Adrenal gland (tissue), 19 donors: Measurements from ENCODE around the gene SLC29A3. TPM values are rescaled to one million over a fixed set of nuclear protein-coding genes. Genes with fewer than 3 reads are reported as not detected.

ENCODE experiments used
- DNase-seq, 7 donors: peaks; one replicate each; pipeline ENCODE4 v3.0.0-alpha.2; 2019 to 2020
- H3K27ac ChIP-seq, 5 donors: fragments of 200-600 bp; sonication (generic) in 4 of 5; 1 replicate in 3 of 5; 2 replicates in 2 of 5; pipeline versions ENCODE4 v1.5.1 to v1.8.0; 2016 to 2020; ENCODE audit warnings: mild to moderate bottlenecking in 1 of 5
- H3K27me3 ChIP-seq: fragments of 200-600 bp; 2 replicates; pipeline ENCODE4 v1.8.0; 2021
- H3K36me3 ChIP-seq, 2 donors: fragments of 200-600 bp; replicated peaks in 1 of 2; 1 replicate in 1 of 2; 2 replicates in 1 of 2; pipeline versions ENCODE4 v1.5.1 to v1.8.0; 2018 to 2022
- H3K4me1 ChIP-seq, 2 donors: fragments of 200-600 bp; replicated peaks in 1 of 2; 1 replicate in 1 of 2; 2 replicates in 1 of 2; pipeline versions ENCODE4 v1.5.1 to v1.8.0; 2018 to 2021
- H3K4me3 ChIP-seq, 4 donors: fragments of 200-600 bp; sonication (generic) in 3 of 4; one replicate each; pipeline ENCODE4 v1.5.1; 2016 to 2018
- H3K9me3 ChIP-seq, 3 donors: fragments of 200-600 bp; sonication (generic) in 1 of 3; replicated peaks in 1 of 3; 1 replicate in 2 of 3; 2 replicates in 1 of 3; pipeline versions ENCODE4 v1.5.1 to v1.8.0; 2016 to 2021
- POLR2A ChIP-seq, 2 donors: fragments of 450-650 bp; IDR thresholded peaks; one replicate each; pipeline ENCODE4 v1.6.1; 2017; ENCODE audit warnings: antibody characterized with exemption in 2 of 2, mild to moderate bottlenecking in 2 of 2, moderate library complexity in 1 of 2
- WGBS, 4 donors: extraction: QIAGEN DNeasy Blood & Tissue Kit in 2 of 4; methylation state at CpG; one replicate each; pipeline versions ENCODE4 v1.1.5 to v1.1.7; 2013 to 2017; 5-methylcytosine and 5-hydroxymethylcytosine counted together
- intact Hi-C, 2 donors: fragments of 100-400 bp; cut with DNase I; formaldehyde crosslinking; loops; one replicate each; pipeline versions ENCODE4 v1.14.1 to v1.15.0; 2022 to 2023
- long read RNA-seq, 10 donors: library from polyadenylated mRNA in 3 of 10; unstranded in 2 of 10; stranded (forward) in 1 of 10; transcript quantifications; one replicate each; pipeline ENCODE4 v2.0.0 and lab custom pipeline, GENCODE V29; 2021 to 2026
- polyA plus RNA-seq, 3 donors: library from polyadenylated mRNA; stranded (reverse); fragments of 200-250 nt in 2 of 3; fragments of 350-450 nt in 1 of 3; fragmentation: Illumina TruSeq in 1 of 3; extraction: RNeasy Lipid Tissue Mini Kit (QIAGEN cat#74804) in 1 of 3; gene quantifications; one replicate each; pipeline ENCODE4 v1.2.3, GENCODE V29; 2013 to 2014
- total RNA-seq, 9 donors: library from RNA; depleted of rRNA in 4 of 9; stranded (reverse); fragments of >200 nt in 4 of 9; fragments of 120-200 nt in 1 of 9; fragmentation: NEBNext Ultra II Directional in 1 of 9; extraction: Animal tissue kit (Norgen Biotek cat#: 25700) in 1 of 9; gene quantifications; one replicate each; pipeline versions ENCODE4 v1.1.0 to v1.2.4, GENCODE V29; 2013 to 2023
- TF ChIP-seq, protein P1 (sequence below), 6 experiments: fragments of 450-650 bp in 4 of 6; fragments of 200-600 bp in 2 of 6; sonication (generic) in 1 of 6; IDR thresholded peaks; 1 replicate in 5 of 6; 2 replicates in 1 of 6; pipeline versions ENCODE4 v1.5.1 to v1.8.0; 2016 to 2021; ENCODE audit warnings: antibody characterized with exemption in 6 of 6, mild to moderate bottlenecking in 2 of 6, moderate library complexity in 1 of 6
- donor health status: healthy with polysubstance abuse.
- donor health status: Bipolar disorder and iron deficiency.
- donor health status: DM: yes; HTN: yes; CAD: no.
- donor health status: DM: no; HTN: no; CAD: no.
- donor health status: DM: no; HTN: no; CAD: no.
- donor health status: DM: yes; HTN: yes; CAD: no.

SLC29A3 gene
- total RNA-seq (10 to 100 TPM in 1 of 9 donors, 1 to 10 TPM in 8; 1.4 to 19.0 (median 3.9) TPM), polyA plus RNA-seq (1 to 10 TPM; 2.2 to 4.0 (median 3.1) TPM)
- long read RNA-seq, donor 1, result 0 reads
- long read RNA-seq, donor 2, partial matches to known transcripts, result 0 of 2 reads
- long read RNA-seq, donor 2, other reads (novel, unspliced or antisense), result 0 of 2 reads
- long read RNA-seq, donor 3, partial matches to known transcripts, result 0 of 1 reads
- long read RNA-seq, donor 3, other reads (novel, unspliced or antisense), result 0 of 1 reads
- long read RNA-seq, donor 4, partial matches to known transcripts, result 2 of 6 reads
- long read RNA-seq, donor 4, other reads (novel, unspliced or antisense), result 0 of 6 reads
- long read RNA-seq, donor 5, transcript SLC29A3-205 (6 exons, 2,262 nt), result major isoform, 6 of 11 reads
- long read RNA-seq, donor 5, partial matches to known transcripts, result 2 of 11 reads
- long read RNA-seq, donor 5, other reads (novel, unspliced or antisense), result 3 of 11 reads
- long read RNA-seq, donor 6, partial matches to known transcripts, result 0 of 5 reads
- long read RNA-seq, donor 6, other reads (novel, unspliced or antisense), result 3 of 5 reads
- long read RNA-seq, donor 7, partial matches to known transcripts, result 0 of 1 reads
- long read RNA-seq, donor 7, other reads (novel, unspliced or antisense), result 0 of 1 reads
- long read RNA-seq, donor 8, partial matches to known transcripts, result 0 of 1 reads
- long read RNA-seq, donor 8, other reads (novel, unspliced or antisense), result 0 of 1 reads
- long read RNA-seq, donor 9, result 0 reads
- long read RNA-seq, donor 10, partial matches to known transcripts, result 0 of 1 reads
- long read RNA-seq, donor 10, other reads (novel, unspliced or antisense), result 0 of 1 reads

DNA sequence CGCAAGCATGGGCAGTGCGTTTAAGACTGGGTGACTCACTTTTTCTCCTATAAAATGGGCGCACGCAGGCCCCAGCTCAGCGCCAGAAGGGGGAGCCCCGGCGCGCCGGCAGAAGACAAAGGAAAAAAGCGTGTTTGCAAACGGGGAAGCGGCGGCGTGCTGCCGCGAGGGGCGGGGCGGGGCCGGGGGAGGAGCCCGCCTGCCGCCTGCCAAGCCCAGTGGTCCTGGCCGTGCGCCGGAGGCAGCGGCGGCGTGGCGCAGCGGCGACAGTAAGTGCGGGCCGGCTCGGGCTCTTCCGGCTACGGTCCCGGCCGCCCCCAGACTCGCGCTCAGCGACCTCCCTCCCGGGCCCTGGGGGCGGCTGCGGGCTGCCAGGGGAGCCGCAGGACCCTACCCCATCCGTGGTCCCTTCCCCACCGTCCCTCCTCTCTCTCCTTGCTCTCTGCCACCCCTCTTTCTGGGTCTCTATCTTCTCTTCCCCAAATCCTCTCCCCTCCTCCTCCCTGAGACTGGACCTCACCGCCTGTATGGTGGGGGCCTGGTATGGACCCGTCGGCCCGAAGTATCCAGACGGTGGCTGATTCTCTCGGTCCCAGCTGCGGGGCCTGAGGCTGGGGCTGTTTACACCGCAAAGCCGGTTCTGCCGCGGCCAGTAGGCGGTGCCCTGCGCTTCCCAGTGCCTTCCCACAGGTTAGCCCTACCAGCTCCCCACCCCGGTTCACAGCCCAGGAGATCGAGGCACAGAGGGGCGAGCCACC lies at the start of gene SLC29A3:
Gene SLC29A3, plus strand, starts transcription at position 218 of the 758 bp plus-strand sequence. Its CDS starts 51 bp downstream, at position 269.
- peak; percentile 74 to 85 (median 80) for DNase-seq
- Histone ChIP-seq H3K27me3 (no peaks in the 10 kb centered on the region), H3K27ac (peak within 1 kb of the TSS in 3 of 5 donors; percentile 20 to 65 (median 50)), H3K9me3 (no peaks in the 10 kb centered on the region), H3K4me1 (peaks cover 0 to 14% of the 10 kb centered on the region in 2 donors), H3K4me3 (peak within 1 kb of the TSS in 3 of 4 donors; percentile 52 to 84 (median 65)), H3K36me3 (no peaks in the 10 kb centered on the region)
- peak; percentile 26 to 75 for TF ChIP-seq POLR2A (IDR thresholded peaks at IDR 0.05)
- TF ChIP-seq, protein P1, sequence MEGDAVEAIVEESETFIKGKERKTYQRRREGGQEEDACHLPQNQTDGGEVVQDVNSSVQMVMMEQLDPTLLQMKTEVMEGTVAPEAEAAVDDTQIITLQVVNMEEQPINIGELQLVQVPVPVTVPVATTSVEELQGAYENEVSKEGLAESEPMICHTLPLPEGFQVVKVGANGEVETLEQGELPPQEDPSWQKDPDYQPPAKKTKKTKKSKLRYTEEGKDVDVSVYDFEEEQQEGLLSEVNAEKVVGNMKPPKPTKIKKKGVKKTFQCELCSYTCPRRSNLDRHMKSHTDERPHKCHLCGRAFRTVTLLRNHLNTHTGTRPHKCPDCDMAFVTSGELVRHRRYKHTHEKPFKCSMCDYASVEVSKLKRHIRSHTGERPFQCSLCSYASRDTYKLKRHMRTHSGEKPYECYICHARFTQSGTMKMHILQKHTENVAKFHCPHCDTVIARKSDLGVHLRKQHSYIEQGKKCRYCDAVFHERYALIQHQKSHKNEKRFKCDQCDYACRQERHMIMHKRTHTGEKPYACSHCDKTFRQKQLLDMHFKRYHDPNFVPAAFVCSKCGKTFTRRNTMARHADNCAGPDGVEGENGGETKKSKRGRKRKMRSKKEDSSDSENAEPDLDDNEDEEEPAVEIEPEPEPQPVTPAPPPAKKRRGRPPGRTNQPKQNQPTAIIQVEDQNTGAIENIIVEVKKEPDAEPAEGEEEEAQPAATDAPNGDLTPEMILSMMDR (IDR thresholded peaks at IDR 0.05), result peak; percentile 37 to 69 (median 60)
- 0 to 3% (median 1%) methylated on average over 9 to 62 of the region's 62 CpGs for WGBS, 4 donors
- intact Hi-C loops, result loop anchor here (5.0 to 10.0 kb wide), 5 partner anchors 63 to 386 kb away; no protein-coding TSS in a partner anchor

DNA sequence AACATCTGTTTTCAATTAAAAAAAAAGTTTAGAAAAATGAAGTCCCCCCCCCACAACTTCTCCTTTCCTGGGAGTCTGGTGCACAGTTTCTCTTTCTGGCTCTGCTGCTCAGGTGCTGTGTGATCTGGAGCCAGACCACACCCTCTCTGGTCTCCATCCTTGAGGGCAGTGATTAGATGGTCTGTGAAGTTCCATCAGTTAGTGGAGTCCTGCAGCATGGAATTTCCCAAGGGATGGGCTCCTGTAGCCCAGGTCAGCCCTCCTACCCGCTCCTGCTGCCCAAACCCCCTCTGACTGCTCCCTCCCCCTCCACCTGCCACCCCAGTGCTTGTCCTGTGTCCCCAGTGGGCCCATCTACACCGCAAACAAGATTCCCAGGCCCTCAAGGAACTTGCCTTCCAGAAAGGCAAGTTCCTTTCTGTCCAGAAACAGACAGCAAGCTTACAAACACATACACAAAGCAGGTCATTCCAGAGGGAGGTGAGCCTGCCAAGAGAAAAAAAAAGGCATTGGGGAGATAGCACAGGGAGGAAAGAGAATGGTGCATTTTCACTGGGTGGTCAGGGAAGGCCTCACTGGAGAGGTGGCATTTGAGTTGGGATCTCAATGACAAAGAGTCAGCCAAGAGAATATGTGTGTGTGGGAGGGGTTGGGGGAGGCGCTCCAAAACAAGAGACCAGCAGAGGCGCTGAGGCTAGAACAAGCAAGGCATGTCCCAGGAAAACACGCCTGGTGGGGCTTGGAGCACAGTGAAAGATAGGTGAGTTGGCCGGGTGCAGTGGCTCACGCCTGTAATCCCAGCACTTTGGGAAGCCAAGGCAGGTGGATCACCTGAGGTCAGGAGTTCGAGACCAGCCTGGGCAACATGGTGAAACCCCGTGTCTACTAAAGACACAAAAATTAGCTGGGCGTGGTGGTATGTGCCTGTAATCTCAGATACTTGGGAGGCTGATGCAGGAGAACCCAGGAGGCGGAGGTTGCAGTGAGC lies 49.5 kb upstream of the SLC29A3 start:
- H3K9me3 ChIP-seq, result no peaks in the 10 kb centered on the region
- no peak for DNase-seq
- H3K36me3 ChIP-seq, result no peaks in the 10 kb centered on the region
- peak overlapping the region in 2 of 5 donors; percentile 5 to 15 for H3K27ac ChIP-seq
- WGBS, 4 donors, result 67 to 73% (median 70%) methylated on average over 9 to 11 of the region's 11 CpGs
- TF ChIP-seq, protein P1 (IDR thresholded peaks at IDR 0.05), result no peak
- no peak for TF ChIP-seq POLR2A (IDR thresholded peaks at IDR 0.05)
- intact Hi-C loops, result no loop called here
- peaks cover 11 to 34% of the 10 kb centered on the region in 2 donors for H3K4me1 ChIP-seq
- no peaks in the 10 kb centered on the region for H3K27me3 ChIP-seq
- no peak overlapping the region for H3K4me3 ChIP-seq

DNA sequence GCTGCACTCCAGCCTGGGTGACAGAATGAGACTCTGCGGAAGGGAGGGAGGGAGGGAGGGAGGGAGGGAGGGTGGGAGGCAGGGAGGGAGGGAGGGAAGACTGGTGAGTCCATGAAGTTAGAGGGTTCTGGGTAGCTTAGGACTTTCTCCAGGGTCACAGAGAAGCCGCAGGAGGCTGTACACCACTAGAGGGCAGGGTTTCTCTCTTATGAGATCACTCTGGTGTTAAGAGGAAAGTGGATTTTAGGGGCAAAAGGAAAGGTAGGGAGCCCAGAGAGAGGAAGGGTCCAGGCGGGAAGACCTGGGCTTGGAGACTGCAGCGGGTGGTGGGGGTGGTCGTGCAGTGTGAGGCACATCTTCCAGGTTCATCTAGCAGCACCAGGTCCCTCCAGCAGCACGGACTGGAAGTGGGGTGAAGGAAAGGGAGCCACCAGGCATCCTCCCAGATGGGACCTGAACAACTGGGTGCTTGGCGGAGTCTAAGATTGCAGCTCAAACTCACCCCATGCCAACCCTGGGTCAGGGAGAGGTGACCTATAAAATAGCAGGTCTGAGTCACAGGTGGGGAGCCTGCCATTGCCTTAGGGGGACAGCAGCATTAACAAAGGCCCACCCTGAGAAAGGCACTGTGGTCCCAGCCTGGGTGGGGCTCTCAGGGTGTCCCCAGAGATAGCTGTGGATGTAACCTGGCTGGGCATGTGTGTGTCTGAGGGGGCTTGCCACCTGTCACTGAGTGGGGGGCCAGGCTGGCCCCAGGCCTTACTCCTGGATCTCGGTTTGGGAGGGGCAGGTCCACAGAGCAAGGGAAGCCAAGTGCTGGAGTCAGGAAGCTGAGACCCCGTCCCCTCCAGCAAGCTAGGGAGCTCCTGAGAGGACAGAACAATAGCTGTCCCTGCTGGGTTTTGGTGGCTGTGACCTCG lies 48.5 kb upstream of the SLC29A3 start:
- Histone ChIP-seq H3K4me3 (no peak overlapping the region), H3K4me1 (peaks cover 11 to 34% of the 10 kb centered on the region in 2 donors), H3K36me3 (no peaks in the 10 kb centered on the region), H3K9me3 (no peaks in the 10 kb centered on the region), H3K27ac (no peak overlapping the region), H3K27me3 (no peaks in the 10 kb centered on the region)
- WGBS, 4 donors, result 30 to 55% (median 49%) methylated on average over 7 to 10 of the region's 10 CpGs
- intact Hi-C loops, result no loop called here
- DNase-seq, result peak; percentile 52 to 86 (median 70)
- no peak for TF ChIP-seq POLR2A (IDR thresholded peaks at IDR 0.05)
- TF ChIP-seq, protein P1 (IDR thresholded peaks at IDR 0.05), result peak in 5 of 6 experiments; percentile 31 to 60 (median 50)
